GM11168 (cell line): Measurements from ENCODE around the gene WDFY1.

ENCODE experiments used
- in situ Hi-C: fragments of 300-500 bp; cut with MboI; formaldehyde crosslinking; loops from one replicate; pipeline ENCODE4 v1.12.0; 2022; ENCODE audit warnings: low sequenced_read_pairs; ENCODE audit not compliant: unreplicated experiment

WDFY1 gene

DNA sequence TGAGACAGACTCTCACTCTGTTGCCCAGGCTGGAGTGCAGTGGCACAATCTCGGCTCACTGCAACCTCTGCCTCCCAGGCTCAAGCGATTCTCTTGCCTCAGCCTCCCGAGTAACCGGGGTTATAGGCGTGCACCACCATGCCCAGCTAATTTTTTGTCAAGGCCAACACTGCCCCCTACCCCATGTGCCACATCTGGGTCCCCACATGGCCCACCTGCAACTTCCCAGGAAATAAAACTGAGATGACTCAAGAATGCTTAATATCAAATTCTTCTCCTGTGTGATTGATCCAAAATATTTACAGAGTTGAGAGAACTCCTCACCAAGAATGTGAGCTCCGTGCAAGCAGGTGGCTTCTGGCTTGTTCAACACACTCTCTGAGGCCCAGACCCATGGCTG, 116.8 kb downstream of the WDFY1 start:
- in situ Hi-C loops: no loop called here

DNA sequence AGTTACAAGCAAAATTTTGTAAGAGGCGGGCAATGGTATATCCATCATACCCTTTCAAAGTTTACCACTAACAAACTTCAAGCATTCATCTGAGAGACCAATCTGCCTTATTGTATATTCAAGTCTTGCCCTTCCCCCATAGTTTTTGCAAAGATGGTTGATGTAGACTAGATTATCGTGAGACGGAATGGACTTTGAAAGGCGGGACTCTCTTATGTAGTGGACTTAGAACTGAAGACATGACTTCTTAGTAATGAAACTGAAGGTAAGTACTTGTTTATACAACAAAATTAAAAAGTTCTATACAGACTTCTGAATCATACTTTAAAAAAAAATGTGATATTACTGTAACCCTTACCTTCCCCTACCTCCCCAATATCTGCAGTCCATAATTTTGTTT, 118.1 kb downstream of the WDFY1 start:
- in situ Hi-C loops: no loop called here
